PC-9 (cell line): ENCODE measurements around the gene IRF2.

Experiments
- EZH2 ChIP-seq: fragments of 200-600 bp; sonication (generic); IDR thresholded peaks from 2 replicates; pipeline ENCODE4 v1.8.0; 2017; ENCODE audit warnings: antibody characterized with exemption, low read depth
- TF ChIP-seq, protein P1 (sequence below): fragments of 200-600 bp; sonication (generic); conservative IDR thresholded peaks from 2 replicates; pipeline ENCODE4 v1.6.1; 2017; ENCODE audit warnings: mixed run types, antibody characterized with exemption, mild to moderate bottlenecking, moderate library complexity

GRCh38 chr4:184510401-184510800, 36.1 kb upstream of the IRF2 start:
- TF ChIP-seq, protein P1, sequence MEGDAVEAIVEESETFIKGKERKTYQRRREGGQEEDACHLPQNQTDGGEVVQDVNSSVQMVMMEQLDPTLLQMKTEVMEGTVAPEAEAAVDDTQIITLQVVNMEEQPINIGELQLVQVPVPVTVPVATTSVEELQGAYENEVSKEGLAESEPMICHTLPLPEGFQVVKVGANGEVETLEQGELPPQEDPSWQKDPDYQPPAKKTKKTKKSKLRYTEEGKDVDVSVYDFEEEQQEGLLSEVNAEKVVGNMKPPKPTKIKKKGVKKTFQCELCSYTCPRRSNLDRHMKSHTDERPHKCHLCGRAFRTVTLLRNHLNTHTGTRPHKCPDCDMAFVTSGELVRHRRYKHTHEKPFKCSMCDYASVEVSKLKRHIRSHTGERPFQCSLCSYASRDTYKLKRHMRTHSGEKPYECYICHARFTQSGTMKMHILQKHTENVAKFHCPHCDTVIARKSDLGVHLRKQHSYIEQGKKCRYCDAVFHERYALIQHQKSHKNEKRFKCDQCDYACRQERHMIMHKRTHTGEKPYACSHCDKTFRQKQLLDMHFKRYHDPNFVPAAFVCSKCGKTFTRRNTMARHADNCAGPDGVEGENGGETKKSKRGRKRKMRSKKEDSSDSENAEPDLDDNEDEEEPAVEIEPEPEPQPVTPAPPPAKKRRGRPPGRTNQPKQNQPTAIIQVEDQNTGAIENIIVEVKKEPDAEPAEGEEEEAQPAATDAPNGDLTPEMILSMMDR: no peak
- no peak for TF ChIP-seq EZH2
